Gastroesophageal sphincter (tissue), 3 donors: ENCODE data around the gene PDE10A.

Source experiments
- POLR2A ChIP-seq, 2 donors: fragments of 450-650 bp; IDR thresholded peaks; one replicate each; pipeline ENCODE4 v1.6.1; 2017; ENCODE audit warnings: antibody characterized with exemption in 2 of 2, mild to moderate bottlenecking in 2 of 2, moderate library complexity in 1 of 2
- POLR2AphosphoS5 ChIP-seq: sonication (generic); formaldehyde crosslinking; IDR thresholded peaks from one replicate; pipeline ENCODE4 v1.6.1; 2017; ENCODE audit warnings: antibody characterized with exemption
- TF ChIP-seq, protein P1 (sequence below), 4 experiments: fragments of 200-600 bp in 2 of 4; fragments of 450-650 bp in 2 of 4; sonication (generic) in 1 of 4; IDR thresholded peaks; one replicate each; pipeline ENCODE4 v1.5.1; 2017 to 2019; ENCODE audit warnings: antibody characterized with exemption in 4 of 4, mild to moderate bottlenecking in 2 of 4, moderate library complexity in 2 of 4

DNA sequence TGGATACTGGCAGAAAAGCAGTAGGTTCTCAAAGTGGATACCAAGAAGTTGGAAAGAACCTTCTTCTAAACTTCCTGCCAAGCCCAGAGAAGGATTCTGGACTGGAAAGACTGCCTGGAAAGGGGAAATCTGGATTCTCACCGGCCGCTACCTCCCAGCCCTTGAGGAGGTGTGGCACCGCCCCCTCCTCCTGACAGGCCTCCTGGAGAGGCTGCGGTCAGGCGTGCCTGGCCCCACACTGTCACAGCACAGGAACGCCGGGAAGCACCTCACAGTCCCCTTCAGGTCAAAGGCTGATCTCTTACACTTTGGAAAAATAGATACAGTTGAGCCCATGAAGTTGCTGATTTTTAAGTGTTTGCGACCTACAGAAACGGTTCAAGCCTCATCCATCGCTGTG, 16.3 kb upstream of the PDE10A start:
- TF ChIP-seq POLR2AphosphoS5 (no peak), POLR2A (IDR thresholded peaks at IDR 0.05) (no peak)
- TF ChIP-seq, protein P1, sequence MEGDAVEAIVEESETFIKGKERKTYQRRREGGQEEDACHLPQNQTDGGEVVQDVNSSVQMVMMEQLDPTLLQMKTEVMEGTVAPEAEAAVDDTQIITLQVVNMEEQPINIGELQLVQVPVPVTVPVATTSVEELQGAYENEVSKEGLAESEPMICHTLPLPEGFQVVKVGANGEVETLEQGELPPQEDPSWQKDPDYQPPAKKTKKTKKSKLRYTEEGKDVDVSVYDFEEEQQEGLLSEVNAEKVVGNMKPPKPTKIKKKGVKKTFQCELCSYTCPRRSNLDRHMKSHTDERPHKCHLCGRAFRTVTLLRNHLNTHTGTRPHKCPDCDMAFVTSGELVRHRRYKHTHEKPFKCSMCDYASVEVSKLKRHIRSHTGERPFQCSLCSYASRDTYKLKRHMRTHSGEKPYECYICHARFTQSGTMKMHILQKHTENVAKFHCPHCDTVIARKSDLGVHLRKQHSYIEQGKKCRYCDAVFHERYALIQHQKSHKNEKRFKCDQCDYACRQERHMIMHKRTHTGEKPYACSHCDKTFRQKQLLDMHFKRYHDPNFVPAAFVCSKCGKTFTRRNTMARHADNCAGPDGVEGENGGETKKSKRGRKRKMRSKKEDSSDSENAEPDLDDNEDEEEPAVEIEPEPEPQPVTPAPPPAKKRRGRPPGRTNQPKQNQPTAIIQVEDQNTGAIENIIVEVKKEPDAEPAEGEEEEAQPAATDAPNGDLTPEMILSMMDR (IDR thresholded peaks at IDR 0.05) = no peak
